H9 (cell line): ENCODE measurements around the gene SYS1. TPM values are rescaled to one million over a fixed set of nuclear protein-coding genes. Genes with fewer than 3 reads are reported as not detected.
"Not testable (repeated sequence)": the region's sequence is repeated elsewhere in the genome, so short reads cannot be mapped to it uniquely, and the experiment has no call there.

ENCODE experiments used
- DNase-seq: peaks from one replicate; pipeline ENCODE4 v3.0.0-alpha.2; 2017
- H2AFZ ChIP-seq: one replicate; pipeline ENCODE4 v1.6.1; 2013; ENCODE audit warnings: mild to moderate bottlenecking, low read length, control low read depth, moderate library complexity
- H2AK5ac ChIP-seq: 2 replicates; pipeline ENCODE4 v1.6.1; 2013; ENCODE audit warnings: low read length, control low read depth, mixed read lengths; ENCODE audit not compliant: insufficient read length
- H2BK120ac ChIP-seq: one replicate; pipeline ENCODE4 v1.6.1; 2013; ENCODE audit warnings: low read depth, mild to moderate bottlenecking, low read length, control low read depth, inconsistent platforms; ENCODE audit not compliant: poor library complexity, severe bottlenecking
- H2BK12ac ChIP-seq: 2 replicates; pipeline ENCODE4 v1.6.1; 2013; ENCODE audit warnings: low read length, control low read depth, mixed read lengths, low read depth; ENCODE audit not compliant: insufficient read length
- H2BK15ac ChIP-seq: 2 replicates; pipeline ENCODE4 v1.6.1; 2013; ENCODE audit warnings: low read depth, low read length, control low read depth
- H2BK20ac ChIP-seq: one replicate; pipeline ENCODE4 v1.6.1; 2013; ENCODE audit warnings: low read depth, mild to moderate bottlenecking, low read length, control low read depth, inconsistent platforms; ENCODE audit not compliant: poor library complexity, severe bottlenecking
- H2BK5ac ChIP-seq: 2 replicates; pipeline ENCODE4 v1.6.1; 2013; ENCODE audit warnings: low read length, control low read depth, mixed read lengths; ENCODE audit not compliant: insufficient read length
- H3K14ac ChIP-seq: 2 replicates; pipeline ENCODE4 v1.6.1; 2013; ENCODE audit warnings: low read length, control low read depth; ENCODE audit not compliant: insufficient read depth
- H3K18ac ChIP-seq: 2 replicates; pipeline ENCODE4 v1.6.1; 2013; ENCODE audit warnings: low read depth, mild to moderate bottlenecking, mixed read lengths, low read length, control low read depth; ENCODE audit not compliant: insufficient read length
- H3K23ac ChIP-seq: 2 replicates; pipeline ENCODE4 v1.6.1; 2013; ENCODE audit warnings: low read length, control low read depth, mixed read lengths, low read depth; ENCODE audit not compliant: insufficient read length
- H3K23me2 ChIP-seq: 2 replicates; pipeline ENCODE4 v1.6.1; 2013; ENCODE audit warnings: low read depth, mild to moderate bottlenecking, mixed read lengths, low read length, control low read depth; ENCODE audit not compliant: insufficient read length, poor library complexity, severe bottlenecking
- H3K27ac ChIP-seq: 2 replicates; pipeline ENCODE4 v1.5.1; 2013; ENCODE audit warnings: low read length, control low read depth, mixed read lengths, low read depth; ENCODE audit not compliant: insufficient read length
- H3K27me3 ChIP-seq: 2 replicates; pipeline ENCODE4 v1.6.1; 2013; ENCODE audit warnings: low read length, control low read depth, inconsistent platforms; ENCODE audit not compliant: insufficient read depth
- H3K4ac ChIP-seq: 2 replicates; pipeline ENCODE4 v1.6.1; 2013; ENCODE audit warnings: low read depth, mild to moderate bottlenecking, control low read depth, inconsistent platforms, low read length, moderate library complexity
- H3K4me1 ChIP-seq: 2 replicates; pipeline ENCODE4 v1.6.1; 2013; ENCODE audit warnings: low read length, control low read depth, inconsistent platforms; ENCODE audit not compliant: insufficient read depth
- H3K4me2 ChIP-seq: 2 replicates; pipeline ENCODE4 v1.6.1; 2013; ENCODE audit warnings: low read length, control low read depth, mixed read lengths; ENCODE audit not compliant: insufficient read length, insufficient read depth
- H3K56ac ChIP-seq: 2 replicates; pipeline ENCODE4 v1.6.1; 2013; ENCODE audit warnings: low read depth, mild to moderate bottlenecking, mixed read lengths, low read length, control low read depth; ENCODE audit not compliant: insufficient read length
- H3K79me1 ChIP-seq: 2 replicates; pipeline ENCODE4 v1.6.1; 2013; ENCODE audit warnings: low read depth, mild to moderate bottlenecking, moderate library complexity, low read length, control low read depth, inconsistent platforms; ENCODE audit not compliant: insufficient read depth, poor library complexity, severe bottlenecking
- H3K79me2 ChIP-seq: 2 replicates; pipeline ENCODE4 v1.6.1; 2013; ENCODE audit warnings: low read length, control low read depth, inconsistent platforms; ENCODE audit not compliant: insufficient read depth
- H3K9ac ChIP-seq: 2 replicates; pipeline ENCODE4 v1.6.1; 2013; ENCODE audit warnings: low read length, control low read depth, mixed read lengths; ENCODE audit not compliant: insufficient read length; ENCODE audit errors: extremely low read depth
- H3K9me3 ChIP-seq: one replicate; pipeline ENCODE4 v1.6.1; 2013; ENCODE audit warnings: low read depth, low read length, inconsistent platforms; ENCODE audit not compliant: control insufficient read depth
- H3T11ph ChIP-seq: one replicate; pipeline ENCODE4 v1.6.1; 2013; ENCODE audit warnings: mild to moderate bottlenecking, low read length, control low read depth, inconsistent platforms
- H4K20me1 ChIP-seq: one replicate; pipeline ENCODE4 v1.6.1; 2013; ENCODE audit not compliant: control insufficient read depth, insufficient read length, insufficient read depth
- H4K5ac ChIP-seq: 2 replicates; pipeline ENCODE4 v1.6.1; 2013; ENCODE audit warnings: low read depth, mild to moderate bottlenecking, mixed read lengths, low read length, control low read depth; ENCODE audit not compliant: insufficient read length
- H4K8ac ChIP-seq: replicated peaks from 2 replicates; pipeline ENCODE4 v1.6.1; 2013; ENCODE audit warnings: low read length, control low read depth, mixed read lengths, low read depth; ENCODE audit not compliant: insufficient read length
- H4K91ac ChIP-seq: 2 replicates; pipeline ENCODE4 v1.6.1; 2013; ENCODE audit warnings: low read depth, mild to moderate bottlenecking, moderate library complexity, mixed read lengths, low read length, control low read depth; ENCODE audit not compliant: insufficient read length
- H3K27ac Mint-ChIP-seq, 3 experiments: 2 replicates in 2 of 3; 3 replicates in 1 of 3; pipeline ENCODE4 v1.8.0; 2020 to 2021; ENCODE audit warnings: mixed read lengths in 3 of 3, mild to moderate bottlenecking in 1 of 3, moderate library complexity in 1 of 3
- H3K27me3 Mint-ChIP-seq: 2 replicates; pipeline ENCODE4 v1.8.0; 2021; ENCODE audit warnings: low read depth, mild to moderate bottlenecking, moderate library complexity, mixed read lengths
- H3K36me3 Mint-ChIP-seq, 3 experiments: 2 replicates in 2 of 3; 3 replicates in 1 of 3; pipeline ENCODE4 v1.8.0; 2020 to 2021; ENCODE audit warnings: low read depth in 3 of 3, mixed read lengths in 3 of 3; ENCODE audit not compliant: insufficient read depth in 1 of 3
- H3K4me1 Mint-ChIP-seq, 2 experiments: 2 replicates each; pipeline ENCODE4 v1.8.0; 2020; ENCODE audit warnings: mixed read lengths in 2 of 2
- H3K4me3 Mint-ChIP-seq, 2 experiments: 2 replicates in 1 of 2; 3 replicates in 1 of 2; pipeline ENCODE4 v1.8.0; 2020 to 2021; ENCODE audit warnings: mild to moderate bottlenecking in 2 of 2, mixed read lengths in 2 of 2, moderate library complexity in 1 of 2
- H3K9me3 Mint-ChIP-seq, 2 experiments: 2 replicates in 1 of 2; 3 replicates in 1 of 2; pipeline ENCODE4 v1.8.0; 2020; ENCODE audit warnings: mild to moderate bottlenecking in 2 of 2, mixed read lengths in 2 of 2, moderate library complexity in 1 of 2
- WGBS: extraction: QIAGEN DNeasy Blood & Tissue Kit; methylation state at CpG from one replicate; pipeline ENCODE4 v1.1.7; 2013; ENCODE audit warnings: missing lambda C conversion rate, low lambda C conversion rate, mixed read lengths; ENCODE audit not compliant: insufficient read length; ENCODE audit errors: extremely low coverage; 5-methylcytosine and 5-hydroxymethylcytosine counted together
- total RNA-seq: library from RNA; stranded (reverse); gene quantifications from 2 replicates; pipeline ENCODE4 v1.2.1, GENCODE V29; 2021
- TF ChIP-seq, protein P1 (sequence below): fragments of 200-600 bp; sonication (generic); conservative IDR thresholded peaks from 3 replicates; pipeline ENCODE4 v1.8.0; 2021; ENCODE audit warnings: antibody characterized with exemption, mild to moderate bottlenecking

SYS1 gene
- total RNA-seq, 1 experiment from 2014 or later = 21.0 TPM

DNA sequence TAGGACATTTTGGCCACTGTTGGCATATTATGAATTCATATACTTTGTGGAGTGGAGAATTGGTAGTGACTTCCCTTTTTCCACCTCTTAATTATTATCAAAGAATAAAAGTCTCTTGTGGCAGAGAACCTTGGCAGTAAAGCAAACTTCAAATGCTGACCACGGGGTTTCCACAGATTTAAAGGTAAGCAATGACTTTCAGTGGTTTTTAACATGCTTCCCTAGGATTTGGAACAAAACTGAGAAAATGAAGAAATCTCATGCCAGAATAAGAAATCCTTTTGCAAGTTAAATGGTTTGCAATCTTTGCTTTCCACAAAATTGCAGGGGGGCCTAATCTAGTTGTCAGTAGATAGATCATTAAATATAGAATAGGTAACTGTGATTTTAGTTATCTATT is 12.7 kb upstream of the SYS1 start:
- Mint-ChIP-seq H3K36me3 (no peaks in the 10 kb centered on the region), H3K4me3 (no peak overlapping the region), H3K27me3 (peaks cover 4% of the 10 kb centered on the region; the same call in 1 of the 2 replicates), H3K27ac (no peak overlapping the region), H3K9me3 (no peaks in the 10 kb centered on the region), H3K4me1 (peaks cover 41 to 47% of the 10 kb centered on the region in 2 experiments)
- Histone ChIP-seq H3K27me3 (no peaks in the 10 kb centered on the region), H2BK15ac (no peak overlapping the region), H2BK20ac (no peak overlapping the region), H2BK12ac (no peak overlapping the region), H2BK5ac (no peak overlapping the region), H3T11ph (no peak overlapping the region), H3K79me1 (no peaks in the 10 kb centered on the region), H4K5ac (no peak overlapping the region), H4K91ac (no peak overlapping the region), H3K23me2 (peaks cover 9% of the 10 kb centered on the region), H3K18ac (no peak overlapping the region), H3K4me2 (no peak overlapping the region), H3K79me2 (peaks cover 3% of the 10 kb centered on the region; the same call in 1 of the 2 replicates), H3K9ac (no peak overlapping the region), H4K20me1 (no peaks in the 10 kb centered on the region), H3K14ac (no peak overlapping the region), H3K9me3 (no peaks in the 10 kb centered on the region), H2BK120ac (no peak overlapping the region), H3K4me1 (peaks cover 15% of the 10 kb centered on the region; the same call in 1 of the 2 replicates), H3K56ac (no peak overlapping the region), H2AFZ (no peak overlapping the region), H2AK5ac (no peak overlapping the region), H3K23ac (no peak overlapping the region), H3K27ac (no peak overlapping the region), H4K8ac (no peak overlapping the region), H3K4ac (no peak overlapping the region)
- DNase-seq = no peak
- WGBS = no CpG with 5 or more reads among the region's 1 CpG
- TF ChIP-seq, protein P1, sequence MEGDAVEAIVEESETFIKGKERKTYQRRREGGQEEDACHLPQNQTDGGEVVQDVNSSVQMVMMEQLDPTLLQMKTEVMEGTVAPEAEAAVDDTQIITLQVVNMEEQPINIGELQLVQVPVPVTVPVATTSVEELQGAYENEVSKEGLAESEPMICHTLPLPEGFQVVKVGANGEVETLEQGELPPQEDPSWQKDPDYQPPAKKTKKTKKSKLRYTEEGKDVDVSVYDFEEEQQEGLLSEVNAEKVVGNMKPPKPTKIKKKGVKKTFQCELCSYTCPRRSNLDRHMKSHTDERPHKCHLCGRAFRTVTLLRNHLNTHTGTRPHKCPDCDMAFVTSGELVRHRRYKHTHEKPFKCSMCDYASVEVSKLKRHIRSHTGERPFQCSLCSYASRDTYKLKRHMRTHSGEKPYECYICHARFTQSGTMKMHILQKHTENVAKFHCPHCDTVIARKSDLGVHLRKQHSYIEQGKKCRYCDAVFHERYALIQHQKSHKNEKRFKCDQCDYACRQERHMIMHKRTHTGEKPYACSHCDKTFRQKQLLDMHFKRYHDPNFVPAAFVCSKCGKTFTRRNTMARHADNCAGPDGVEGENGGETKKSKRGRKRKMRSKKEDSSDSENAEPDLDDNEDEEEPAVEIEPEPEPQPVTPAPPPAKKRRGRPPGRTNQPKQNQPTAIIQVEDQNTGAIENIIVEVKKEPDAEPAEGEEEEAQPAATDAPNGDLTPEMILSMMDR = no peak

- H3K4me3 Mint-ChIP-seq, H2BK20ac ChIP-seq, H3K36me3 Mint-ChIP-seq, H2BK5ac ChIP-seq, H4K20me1 ChIP-seq, H3K9me3 Mint-ChIP-seq, H2AK5ac ChIP-seq, H3K79me2 ChIP-seq, H3K23ac ChIP-seq, H3K23me2 ChIP-seq, H4K8ac ChIP-seq, H3K18ac ChIP-seq, H3K9ac ChIP-seq, H3K14ac ChIP-seq, H3K27ac ChIP-seq, H3K4ac ChIP-seq, H3K4me2 ChIP-seq, H3T11ph ChIP-seq, H3K27ac Mint-ChIP-seq, H2BK12ac ChIP-seq, H3K27me3 ChIP-seq, H3K79me1 ChIP-seq, H4K91ac ChIP-seq, DNase-seq, H2BK15ac ChIP-seq, H3K27me3 Mint-ChIP-seq, H4K5ac ChIP-seq, H3K9me3 ChIP-seq, H2BK120ac ChIP-seq, H2AFZ ChIP-seq, H3K56ac ChIP-seq: not testable (repeated sequence)
- 100% methylated on average over 1 of the region's 10 CpGs for WGBS
- peaks cover 10% of the 10 kb centered on the region; the same call in 1 of the 2 replicates for H3K4me1 ChIP-seq
- H3K4me1 Mint-ChIP-seq = peaks cover 35 to 45% of the 10 kb centered on the region in 2 experiments
Observed at GRCh38 chr20:45350795-45351194, 12.2 kb upstream of the SYS1 start.
